ENCODE measurements around the gene SVIL.

- no peak for TF ChIP-seq CTCF (optimal IDR thresholded peaks at IDR 0.05 in 1 of 3, IDR thresholded peaks at IDR 0.05 in 1 of 3, conservative IDR thresholded peaks at IDR 0.05 in 1 of 3; ENCODE audit: extremely low read depth in 1 of 3, insufficient read depth in 2 of 3, low read length in 3 of 3)
- TF ChIP-seq EZH2 (IDR thresholded peaks at IDR 0.05; ENCODE audit: low read length), result no peak
These were observed 15.8 kb upstream of the SVIL start for GRCh38 chr10:29650552-29650944.

Measured in keratinocyte (primary cell).